ENCODE data around the gene C2CD2.

GRCh38 chr21:41971891-41972290 is 18.1 kb upstream of the C2CD2 start:
- TF ChIP-seq EZH2 (IDR thresholded peaks at IDR 0.05; ENCODE audit: low read depth, low read length, severe bottlenecking) = no peak
- TF ChIP-seq TAF1 (IDR thresholded peaks at IDR 0.05; ENCODE audit: low read depth, low read length) = no peak
- no peak for TF ChIP-seq RAD21 (IDR thresholded peaks at IDR 0.05 in 1 of 2, conservative IDR thresholded peaks at IDR 0.05 in 1 of 2; ENCODE audit: low read depth in 2 of 2, low read length in 2 of 2)
- TF ChIP-seq, protein P1, sequence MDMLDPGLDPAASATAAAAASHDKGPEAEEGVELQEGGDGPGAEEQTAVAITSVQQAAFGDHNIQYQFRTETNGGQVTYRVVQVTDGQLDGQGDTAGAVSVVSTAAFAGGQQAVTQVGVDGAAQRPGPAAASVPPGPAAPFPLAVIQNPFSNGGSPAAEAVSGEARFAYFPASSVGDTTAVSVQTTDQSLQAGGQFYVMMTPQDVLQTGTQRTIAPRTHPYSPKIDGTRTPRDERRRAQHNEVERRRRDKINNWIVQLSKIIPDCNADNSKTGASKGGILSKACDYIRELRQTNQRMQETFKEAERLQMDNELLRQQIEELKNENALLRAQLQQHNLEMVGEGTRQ (IDR thresholded peaks at IDR 0.05; ENCODE audit: low read length) = no peak
- TF ChIP-seq, protein P2, sequence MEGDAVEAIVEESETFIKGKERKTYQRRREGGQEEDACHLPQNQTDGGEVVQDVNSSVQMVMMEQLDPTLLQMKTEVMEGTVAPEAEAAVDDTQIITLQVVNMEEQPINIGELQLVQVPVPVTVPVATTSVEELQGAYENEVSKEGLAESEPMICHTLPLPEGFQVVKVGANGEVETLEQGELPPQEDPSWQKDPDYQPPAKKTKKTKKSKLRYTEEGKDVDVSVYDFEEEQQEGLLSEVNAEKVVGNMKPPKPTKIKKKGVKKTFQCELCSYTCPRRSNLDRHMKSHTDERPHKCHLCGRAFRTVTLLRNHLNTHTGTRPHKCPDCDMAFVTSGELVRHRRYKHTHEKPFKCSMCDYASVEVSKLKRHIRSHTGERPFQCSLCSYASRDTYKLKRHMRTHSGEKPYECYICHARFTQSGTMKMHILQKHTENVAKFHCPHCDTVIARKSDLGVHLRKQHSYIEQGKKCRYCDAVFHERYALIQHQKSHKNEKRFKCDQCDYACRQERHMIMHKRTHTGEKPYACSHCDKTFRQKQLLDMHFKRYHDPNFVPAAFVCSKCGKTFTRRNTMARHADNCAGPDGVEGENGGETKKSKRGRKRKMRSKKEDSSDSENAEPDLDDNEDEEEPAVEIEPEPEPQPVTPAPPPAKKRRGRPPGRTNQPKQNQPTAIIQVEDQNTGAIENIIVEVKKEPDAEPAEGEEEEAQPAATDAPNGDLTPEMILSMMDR (IDR thresholded peaks at IDR 0.05; ENCODE audit: control extremely low read depth in 1 of 3, insufficient read depth in 1 of 3, low read depth in 1 of 3, low read length in 3 of 3) = no peak
- TF ChIP-seq RFX5 (IDR thresholded peaks at IDR 0.05; ENCODE audit: borderline replicate concordance, low read depth, low read length) = no peak
- TF ChIP-seq CHD2 (IDR thresholded peaks at IDR 0.05; ENCODE audit: low read length) = no peak
- no peak for TF ChIP-seq CEBPB (IDR thresholded peaks at IDR 0.05; ENCODE audit: low read depth, low read length)
- TF ChIP-seq EP300 (IDR thresholded peaks at IDR 0.05; ENCODE audit: borderline replicate concordance in 1 of 2, low read depth in 2 of 2, low read length in 2 of 2) = no peak
- TF ChIP-seq POLR2AphosphoS5 (IDR thresholded peaks at IDR 0.05; ENCODE audit: low read depth, low read length) = no peak
- no peak for TF ChIP-seq POLR2A (IDR thresholded peaks at IDR 0.05; ENCODE audit: control extremely low read depth in 1 of 2, low read depth in 2 of 2, low read length in 2 of 2)
- TF ChIP-seq HDAC2 (IDR thresholded peaks at IDR 0.05; ENCODE audit: borderline replicate concordance in 1 of 2, low read depth in 2 of 2, low read length in 2 of 2) = no peak
- no peak for TF ChIP-seq JUND (IDR thresholded peaks at IDR 0.05; ENCODE audit: low read length)
- no peak for TF ChIP-seq TCF12 (IDR thresholded peaks at IDR 0.05; ENCODE audit: low read depth, low read length)
